Activated T-cell treated with anti-CD3 and anti-CD28 coated beads, Interleukin-2, amount 50 U/mL, for 4 hours (primary cell): ENCODE results near the gene NME3. TPM values are rescaled to one million over a fixed set of nuclear protein-coding genes. Genes with fewer than 3 reads are reported as not detected.

Experiments
- ATAC-seq, 2 donors: fragments of 200-7000 bp; cut with Tn5 transposase; one replicate each; pipeline ENCODE4 v1.10.0; 2021
- DNase-seq: peaks from one replicate; pipeline ENCODE4 v3.0.0-alpha.2; 2020
- H3K27me3 Mint-ChIP-seq: one replicate; pipeline ENCODE4 v1.8.0; 2021; ENCODE audit warnings: low read depth, mixed read lengths
- H3K36me3 Mint-ChIP-seq: one replicate; pipeline ENCODE4 v1.8.0; 2022; ENCODE audit warnings: mixed read lengths; ENCODE audit not compliant: insufficient read depth
- H3K4me1 Mint-ChIP-seq: one replicate; pipeline ENCODE4 v1.8.0; 2021; ENCODE audit warnings: low read depth, mixed read lengths
- H3K4me3 Mint-ChIP-seq: one replicate; pipeline ENCODE4 v1.8.0; 2021; ENCODE audit warnings: mild to moderate bottlenecking, moderate library complexity, mixed read lengths
- H3K9me3 Mint-ChIP-seq: one replicate; pipeline ENCODE4 v1.8.0; 2021; ENCODE audit warnings: mixed read lengths
- total RNA-seq, 3 donors: library from RNA; stranded (reverse); gene quantifications; one replicate each; pipeline ENCODE4 v1.2.1, GENCODE V29; 2021

NME3 gene
- total RNA-seq, 3 donors from 2014 or later: 37.2 to 37.6 (median 37.4) TPM

- Mint-ChIP-seq H3K4me1 (peaks cover 14% of the 10 kb centered on the region), H3K9me3 (no peaks in the 10 kb centered on the region), H3K27me3 (no peaks in the 10 kb centered on the region), H3K4me3 (peak within 1 kb of the TSS; percentile 100), H3K36me3 (peaks cover 7% of the 10 kb centered on the region)
- ATAC-seq (peak; percentile 36 to 39), DNase-seq (peak; percentile 42)
Observed at GRCh38 chr16:1772362-1772907, 1.1 kb upstream of the NME3 start, which contains the start of gene EME2. Gene EME2 (plus strand): TSS chr16:1772810. CDS start chr16:1773228, 418 bp downstream.

GRCh38 chr16:1771864-1772361, 570 bp upstream of the NME3 start:
- ATAC-seq (no peak), DNase-seq (no peak)
- Mint-ChIP-seq H3K9me3 (no peaks in the 10 kb centered on the region), H3K36me3 (peaks cover 10% of the 10 kb centered on the region), H3K4me1 (peaks cover 14% of the 10 kb centered on the region), H3K4me3 (peak overlapping the region; percentile 100), H3K27me3 (no peaks in the 10 kb centered on the region)

GRCh38 chr16:1770328-1771187, 785 bp downstream of the NME3 start:
- DNase-seq: peak; percentile 52
- peak; percentile 14 to 26 for ATAC-seq
- H3K4me1 Mint-ChIP-seq: peaks cover 14% of the 10 kb centered on the region
- H3K9me3 Mint-ChIP-seq: no peaks in the 10 kb centered on the region
- H3K27me3 Mint-ChIP-seq: no peaks in the 10 kb centered on the region
- H3K4me3 Mint-ChIP-seq: peak overlapping the region; percentile 81
- H3K36me3 Mint-ChIP-seq: peaks cover 10% of the 10 kb centered on the region

- no peak for ATAC-seq
- H3K4me1 Mint-ChIP-seq: peaks cover 11% of the 10 kb centered on the region
Observed at GRCh38 chr16:1769402-1770300, 1.7 kb downstream of the NME3 start.

GRCh38 chr16:1768767-1769401, 2.5 kb downstream of the NME3 start:
- ATAC-seq: no peak
- Mint-ChIP-seq H3K36me3 (peaks cover 10% of the 10 kb centered on the region), H3K4me1 (peaks cover 9% of the 10 kb centered on the region), H3K27me3 (no peaks in the 10 kb centered on the region), H3K9me3 (no peaks in the 10 kb centered on the region), H3K4me3 (peak overlapping the region; percentile 29)
- DNase-seq: no peak

More at GRCh38 chr16:1769402-1770300, 1.7 kb downstream of the NME3 start:
- DNase-seq: no peak
- H3K4me3 Mint-ChIP-seq: peak overlapping the region; percentile 81
- no peaks in the 10 kb centered on the region for H3K9me3 Mint-ChIP-seq
- peaks cover 10% of the 10 kb centered on the region for H3K36me3 Mint-ChIP-seq
- no peaks in the 10 kb centered on the region for H3K27me3 Mint-ChIP-seq

- DNase-seq (no peak), ATAC-seq (no peak)
- H3K4me3 Mint-ChIP-seq: no peak overlapping the region
- peaks cover 8% of the 10 kb centered on the region for H3K4me1 Mint-ChIP-seq
- peaks cover 10% of the 10 kb centered on the region for H3K36me3 Mint-ChIP-seq
- H3K9me3 Mint-ChIP-seq: no peaks in the 10 kb centered on the region
- H3K27me3 Mint-ChIP-seq: no peaks in the 10 kb centered on the region
Observed at GRCh38 chr16:1768061-1768766, 3.1 kb downstream of the NME3 start.

- H3K4me3 Mint-ChIP-seq: no peak overlapping the region
- ATAC-seq (no peak), DNase-seq (no peak)
- peaks cover 8% of the 10 kb centered on the region for H3K4me1 Mint-ChIP-seq
- no peaks in the 10 kb centered on the region for H3K27me3 Mint-ChIP-seq
- H3K36me3 Mint-ChIP-seq: peaks cover 8% of the 10 kb centered on the region
- H3K9me3 Mint-ChIP-seq: no peaks in the 10 kb centered on the region
Observed at GRCh38 chr16:1767116-1767994, 4.0 kb downstream of the NME3 start.

- H3K36me3 Mint-ChIP-seq: peaks cover 5% of the 10 kb centered on the region
- no peaks in the 10 kb centered on the region for H3K27me3 Mint-ChIP-seq
- no peak overlapping the region for H3K4me3 Mint-ChIP-seq
- DNase-seq (no peak), ATAC-seq (no peak)
- H3K9me3 Mint-ChIP-seq: no peaks in the 10 kb centered on the region
- peaks cover 4% of the 10 kb centered on the region for H3K4me1 Mint-ChIP-seq
Observed at GRCh38 chr16:1766701-1767100, 4.6 kb downstream of the NME3 start.

GRCh38 chr16:1766231-1766630, 5.1 kb downstream of the NME3 start:
- H3K4me3 Mint-ChIP-seq: no peak overlapping the region
- H3K27me3 Mint-ChIP-seq: no peaks in the 10 kb centered on the region
- H3K36me3 Mint-ChIP-seq: peaks cover 8% of the 10 kb centered on the region

GRCh38 chr16:1765826-1766225, 5.5 kb downstream of the NME3 start:
- peaks cover 4% of the 10 kb centered on the region for H3K4me1 Mint-ChIP-seq
- H3K36me3 Mint-ChIP-seq: peaks cover 12% of the 10 kb centered on the region
- no peak for ATAC-seq
- no peaks in the 10 kb centered on the region for H3K27me3 Mint-ChIP-seq
- no peaks in the 10 kb centered on the region for H3K9me3 Mint-ChIP-seq
- H3K4me3 Mint-ChIP-seq: no peak overlapping the region
- DNase-seq: no peak

More at GRCh38 chr16:1766231-1766630, 5.1 kb downstream of the NME3 start:
- DNase-seq: no peak
- Mint-ChIP-seq H3K9me3 (no peaks in the 10 kb centered on the region), H3K4me1 (peaks cover 4% of the 10 kb centered on the region)
- no peak for ATAC-seq

GRCh38 chr16:1764971-1765370, 6.4 kb downstream of the NME3 start:
- DNase-seq (no peak), ATAC-seq (no peak)
- Mint-ChIP-seq H3K9me3 (no peaks in the 10 kb centered on the region), H3K4me1 (peaks cover under 1% of the 10 kb centered on the region), H3K27me3 (no peaks in the 10 kb centered on the region), H3K4me3 (no peak overlapping the region), H3K36me3 (peaks cover 13% of the 10 kb centered on the region)
